Measurements from ENCODE around the gene RPS18. TPM values are rescaled to one million over a fixed set of nuclear protein-coding genes. Genes with fewer than 3 reads are reported as not detected.
A peak's percentile ranks its signal among the peaks of the same experiment; 100 is the strongest.

RPS18 gene
- total and polyA plus RNA-seq, 2 of the 13 experiments (the other 11 are each of a cell fraction or from before 2014, with no cell fraction given) = 3,896 to 5,806 TPM

DNA sequence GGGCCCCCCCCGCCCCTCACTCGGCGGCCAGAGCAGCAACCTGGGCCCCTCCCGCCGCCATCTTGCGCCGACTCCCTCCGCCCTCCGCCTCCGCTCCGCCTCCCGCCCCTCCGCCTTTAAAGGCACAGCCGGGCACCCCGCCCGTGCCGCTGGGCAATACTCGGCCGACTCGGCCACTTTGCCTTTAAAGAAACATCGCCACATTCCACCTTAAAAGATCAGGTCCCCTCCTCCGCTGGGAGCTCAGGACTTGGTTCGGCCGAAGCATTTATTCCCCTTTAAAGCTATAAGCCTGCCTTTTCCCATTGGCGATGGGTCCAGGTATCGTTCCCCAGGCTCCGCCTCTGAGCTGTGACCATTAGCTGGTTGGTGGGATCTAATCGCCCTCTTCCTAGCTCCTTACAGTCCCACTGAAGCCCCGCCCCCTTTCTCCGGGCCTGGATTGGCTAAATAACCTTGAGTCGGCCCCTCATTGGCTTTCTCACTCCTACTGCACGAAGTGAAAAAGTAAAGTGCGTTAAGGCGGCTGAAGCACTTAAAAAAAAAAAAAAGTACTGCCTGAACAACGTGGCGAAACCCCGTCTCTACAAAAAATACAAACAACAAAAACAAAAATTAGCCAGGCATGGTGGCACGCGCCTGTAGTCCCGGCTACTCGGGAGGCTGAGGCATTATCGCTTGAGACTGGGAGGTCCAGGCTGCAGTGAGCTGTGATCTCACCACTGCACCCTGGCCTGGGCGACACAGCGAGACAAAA is 46.0 kb downstream of the RPS18 start, which contains the start of gene ZBTB22 (continued):
- TF ChIP-seq ZNF713 (CRISPR knock-in tag; IDR thresholded peaks at IDR 0.05) = no peak
- peak; percentile 11 for TF ChIP-seq JARID2 (CRISPR knock-in tag; IDR thresholded peaks at IDR 0.05; ENCODE audit: insufficient replicate concordance)
- 0 out of 2 replicates have a peak, but pooled peaks have one; percentile 27 for TF ChIP-seq NBN (conservative IDR thresholded peaks at IDR 0.05)
- TF ChIP-seq ZNF572 (CRISPR knock-in tag; IDR thresholded peaks at IDR 0.05) = no peak
- no peak for TF ChIP-seq ZBTB2 (CRISPR knock-in tag; IDR thresholded peaks at IDR 0.05; ENCODE audit: low read depth)
- TF ChIP-seq KLF16 (CRISPR knock-in tag; IDR thresholded peaks at IDR 0.05) = peak in 1 of 2 experiments; percentile 74; a peak in 2 of 4 replicates
- TF ChIP-seq MIXL1 (CRISPR knock-in tag; IDR thresholded peaks at IDR 0.05) = peak; percentile 12; the same call in 1 of the 2 replicates
- no peak for TF ChIP-seq MED13 (CRISPR knock-in tag; IDR thresholded peaks at IDR 0.05)
- TF ChIP-seq, protein P1, sequence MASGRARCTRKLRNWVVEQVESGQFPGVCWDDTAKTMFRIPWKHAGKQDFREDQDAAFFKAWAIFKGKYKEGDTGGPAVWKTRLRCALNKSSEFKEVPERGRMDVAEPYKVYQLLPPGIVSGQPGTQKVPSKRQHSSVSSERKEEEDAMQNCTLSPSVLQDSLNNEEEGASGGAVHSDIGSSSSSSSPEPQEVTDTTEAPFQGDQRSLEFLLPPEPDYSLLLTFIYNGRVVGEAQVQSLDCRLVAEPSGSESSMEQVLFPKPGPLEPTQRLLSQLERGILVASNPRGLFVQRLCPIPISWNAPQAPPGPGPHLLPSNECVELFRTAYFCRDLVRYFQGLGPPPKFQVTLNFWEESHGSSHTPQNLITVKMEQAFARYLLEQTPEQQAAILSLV (CRISPR knock-in tag; IDR thresholded peaks at IDR 0.05; ENCODE audit: borderline replicate concordance) = no peak
- TF ChIP-seq ETV5 (CRISPR knock-in tag; IDR thresholded peaks at IDR 0.05; ENCODE audit: borderline replicate concordance) = no peak
- peak; percentile 45 for TF ChIP-seq PHF8 (CRISPR knock-in tag; IDR thresholded peaks at IDR 0.05)
- TF ChIP-seq ARID4A (CRISPR knock-in tag; IDR thresholded peaks at IDR 0.05; ENCODE audit: borderline replicate concordance) = peak; percentile 75; the same call in 1 of the 2 replicates
- 0 out of 2 replicates have a peak, but pooled peaks have one; percentile 18 for TF ChIP-seq E2F1 (CRISPR knock-in tag; IDR thresholded peaks at IDR 0.05)
- no peak for TF ChIP-seq ZNF816 (CRISPR knock-in tag; IDR thresholded peaks at IDR 0.05; ENCODE audit: borderline replicate concordance)
- TF ChIP-seq, protein P2, sequence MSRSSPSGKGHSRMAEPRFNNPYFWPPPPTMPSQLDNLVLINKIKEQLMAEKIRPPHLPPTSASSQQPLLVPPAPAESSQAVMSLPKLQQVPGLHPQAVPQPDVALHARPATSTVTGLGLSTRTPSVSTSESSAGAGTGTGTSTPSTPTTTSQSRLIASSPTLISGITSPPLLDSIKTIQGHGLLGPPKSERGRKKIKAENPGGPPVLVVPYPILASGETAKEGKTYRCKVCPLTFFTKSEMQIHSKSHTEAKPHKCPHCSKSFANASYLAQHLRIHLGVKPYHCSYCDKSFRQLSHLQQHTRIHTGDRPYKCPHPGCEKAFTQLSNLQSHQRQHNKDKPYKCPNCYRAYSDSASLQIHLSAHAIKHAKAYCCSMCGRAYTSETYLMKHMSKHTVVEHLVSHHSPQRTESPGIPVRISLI (CRISPR knock-in tag; IDR thresholded peaks at IDR 0.05; ENCODE audit: borderline replicate concordance) = peak; percentile 98
- TF ChIP-seq KDM5A (IDR thresholded peaks at IDR 0.05; ENCODE audit: borderline replicate concordance, low read length) = peak; percentile 80; the same call in 1 of the 2 replicates

Measured in HepG2 (cell line).